A549 (cell line): ENCODE measurements around the gene CA7. TPM values are rescaled to one million over a fixed set of nuclear protein-coding genes. Genes with fewer than 3 reads are reported as not detected.

Source experiments
- ATAC-seq, 2 experiments: fragments of 200-7000 bp in 1 of 2; fragments of >200 bp in 1 of 2; cut with Nextera tagmentation in 1 of 2; cut with Tn5 transposase in 1 of 2; 3 replicates each; pipeline versions ENCODE4 v1.8.0 to v1.9.1; 2018 to 2020; ENCODE audit warnings: mild to moderate bottlenecking in 1 of 2, moderate library complexity in 1 of 2
- CTCF ChIA-PET: fragments of 300-600 bp; sonication (Branson Sonifier 250); formaldehyde crosslinking; extraction: SDS; loops from one replicate; lab custom pipeline; 2021; ENCODE audit warnings: antibody characterized with exemption, inconsistent platforms; lab: Yijun Ruan, JAX
- POLR2A ChIA-PET: fragments of 350-600 bp; formaldehyde crosslinking; extraction: SDS; loops from one replicate; lab custom pipeline; 2021; ENCODE audit warnings: antibody characterized with exemption, inconsistent platforms; lab: Yijun Ruan, JAX
- DNase-seq, 2 experiments: peaks; one replicate each; pipeline versions ENCODE4 v3.0.0 to v3.0.0-alpha.2; 2011 to 2016; ENCODE audit warnings: low read depth in 1 of 2, low spot score in 1 of 2
- FAIRE-seq: peaks from 2 replicates; lab custom pipeline; 2011; peaks lifted over from hg19 to GRCh38; lab: Jason Lieb, UNC
- H3K27ac ChIP-seq, 2 experiments: fragments of >200 bp; sonication (Bioruptor Twin); formaldehyde crosslinking; 3 replicates each; pipeline ENCODE4 v1.5.1; 2016 to 2017
- H3K4me1 ChIP-seq: fragments of >200 bp; sonication (Bioruptor Twin); formaldehyde crosslinking; 3 replicates; pipeline ENCODE4 v1.6.1; 2016
- H3K4me2 ChIP-seq: fragments of >200 bp; sonication (Bioruptor Twin); formaldehyde crosslinking; 3 replicates; pipeline ENCODE4 v1.6.1; 2016
- H3K4me3 ChIP-seq: fragments of >200 bp; sonication (Bioruptor Twin); formaldehyde crosslinking; 3 replicates; pipeline ENCODE4 v1.5.1; 2016
- H3K9me3 ChIP-seq: fragments of >200 bp; sonication (Bioruptor Twin); formaldehyde crosslinking; 3 replicates; pipeline ENCODE4 v1.6.1; 2016
- BHLHE40 ChIP-seq: IDR thresholded peaks from 2 replicates; pipeline ENCODE4 v1.6.1; 2012; ENCODE audit warnings: low read depth, low read length, inconsistent platforms
- CBX2 ChIP-seq: fragments of 200-600 bp; sonication (generic); IDR thresholded peaks from 2 replicates; pipeline ENCODE4 v1.6.1; 2016; ENCODE audit warnings: low read depth, mild to moderate bottlenecking, borderline replicate concordance
- CHD2 ChIP-seq: fragments of 150-350 bp; IDR thresholded peaks from 2 replicates; pipeline ENCODE4 v1.6.1; 2014; ENCODE audit warnings: low read length; ENCODE audit not compliant: partially characterized antibody
- FOSB ChIP-seq: fragments of 250-450 bp; sonication (Bioruptor Pico); IDR thresholded peaks from 2 replicates; pipeline ENCODE4 v1.5.0; 2020; ENCODE audit warnings: mild to moderate bottlenecking, moderate library complexity
- FOXS1 ChIP-seq: fragments of 250-450 bp; sonication (Bioruptor Pico); IDR thresholded peaks from 2 replicates; pipeline ENCODE4 v1.5.0; 2020; ENCODE audit warnings: mild to moderate bottlenecking, moderate library complexity
- HDAC2 ChIP-seq: fragments of 200-600 bp; sonication (generic); IDR thresholded peaks from 2 replicates; pipeline ENCODE4 v1.6.1; 2016
- HEYL ChIP-seq: fragments of 250-450 bp; sonication (Bioruptor Pico); IDR thresholded peaks from 2 replicates; pipeline ENCODE4 v1.8.0; 2021; ENCODE audit warnings: mild to moderate bottlenecking, moderate library complexity
- HOXB5 ChIP-seq: fragments of 250-450 bp; sonication (Bioruptor Pico); IDR thresholded peaks from 2 replicates; pipeline ENCODE4 v1.5.0; 2020; ENCODE audit warnings: mild to moderate bottlenecking, moderate library complexity
- JUN ChIP-seq, 2 experiments: fragments of >200 bp; sonication (Bioruptor Twin); formaldehyde crosslinking; IDR thresholded peaks; 2 replicates in 1 of 2; 3 replicates in 1 of 2; pipeline ENCODE4 v1.6.1; 2016 to 2017
- KDM1A ChIP-seq: fragments of 200-600 bp; sonication (generic); IDR thresholded peaks from 2 replicates; pipeline ENCODE4 v1.6.1; 2016; ENCODE audit warnings: low read depth, mild to moderate bottlenecking
- MAFK ChIP-seq: fragments of 450-650 bp; IDR thresholded peaks from 2 replicates; pipeline ENCODE4 v1.6.1; 2014; ENCODE audit not compliant: partially characterized antibody
- MAZ ChIP-seq: fragments of 150-350 bp; IDR thresholded peaks from 2 replicates; pipeline ENCODE4 v1.6.1; 2014; ENCODE audit warnings: antibody characterized with exemption, low read depth, low read length, borderline replicate concordance
- MYC ChIP-seq: IDR thresholded peaks from 2 replicates; pipeline ENCODE4 v1.6.1; 2012; ENCODE audit warnings: mild to moderate bottlenecking, inconsistent platforms, low read length, improper control_type of control experiment, borderline replicate concordance
- NFE2L2 ChIP-seq: fragments of 150-350 bp; conservative IDR thresholded peaks from 2 replicates; pipeline ENCODE4 v1.6.1; 2014; ENCODE audit warnings: low read length
- NPAS2 ChIP-seq: fragments of 250-450 bp; sonication (Bioruptor Pico); IDR thresholded peaks from 2 replicates; pipeline ENCODE4 v1.8.0; 2022; ENCODE audit warnings: mild to moderate bottlenecking, moderate library complexity, borderline replicate concordance
- RAD21 ChIP-seq, 2 experiments: fragments of >200 bp in 1 of 2; sonication (Bioruptor Twin) in 1 of 2; formaldehyde crosslinking in 1 of 2; IDR thresholded peaks in 1 of 2; conservative IDR thresholded peaks in 1 of 2; 2 replicates in 1 of 2; 3 replicates in 1 of 2; pipeline ENCODE4 v1.6.1; 2012 to 2018; ENCODE audit warnings: inconsistent platforms in 1 of 2
- TFCP2L1 ChIP-seq: fragments of 250-450 bp; sonication (Bioruptor Pico); IDR thresholded peaks from 2 replicates; pipeline ENCODE4 v1.5.0; 2021; ENCODE audit warnings: mild to moderate bottlenecking
- ZNF302 ChIP-seq: fragments of 250-450 bp; sonication (Bioruptor Pico); IDR thresholded peaks from 2 replicates; pipeline ENCODE4 v1.9.0; 2021; ENCODE audit warnings: inconsistent platforms, mild to moderate bottlenecking, moderate library complexity
- ZSCAN20 ChIP-seq: fragments of 250-450 bp; sonication (Bioruptor Pico); IDR thresholded peaks from 2 replicates; pipeline ENCODE4 v1.8.0; 2022; ENCODE audit warnings: mild to moderate bottlenecking, moderate library complexity
- WGBS: methylation state at CpG from one replicate; pipeline ENCODE4 v1.1.6; 2017; ENCODE audit errors: missing lambda C conversion rate; 5-methylcytosine and 5-hydroxymethylcytosine counted together
- polyA plus RNA-seq, 4 experiments: library from polyadenylated mRNA; depleted of rRNA in 3 of 4; stranded (reverse); fragments of >200 nt; fragmentation: RNase III in 1 of 4; extraction: RNeasy Plus Mini Kit Qiagen cat#74134 plus additional on column Dnase treatment in 1 of 4; gene quantifications; 2 replicates in 3 of 4; 3 replicates in 1 of 4; pipeline ENCODE4 v1.2.3, GENCODE V29; 2011 to 2017
- TF ChIP-seq, protein P1 (sequence below): fragments of 200-600 bp; sonication (generic); IDR thresholded peaks from 2 replicates; pipeline ENCODE4 v1.6.1; 2016; ENCODE audit warnings: antibody characterized with exemption, mild to moderate bottlenecking, moderate library complexity
- TF ChIP-seq, protein P2 (sequence below): fragments of 250-450 bp; sonication (Bioruptor Pico); IDR thresholded peaks from 2 replicates; pipeline ENCODE4 v1.5.0; 2020; ENCODE audit warnings: low read depth, mild to moderate bottlenecking, moderate library complexity
- TF ChIP-seq, protein P3 (sequence below): IDR thresholded peaks from 2 replicates; pipeline ENCODE4 v1.6.1; 2012; ENCODE audit warnings: low read depth, borderline replicate concordance

The CA7 gene
- polyA plus RNA-seq, 2 of the 4 experiments (the other 2 are of a cell fraction): not detected

DNA sequence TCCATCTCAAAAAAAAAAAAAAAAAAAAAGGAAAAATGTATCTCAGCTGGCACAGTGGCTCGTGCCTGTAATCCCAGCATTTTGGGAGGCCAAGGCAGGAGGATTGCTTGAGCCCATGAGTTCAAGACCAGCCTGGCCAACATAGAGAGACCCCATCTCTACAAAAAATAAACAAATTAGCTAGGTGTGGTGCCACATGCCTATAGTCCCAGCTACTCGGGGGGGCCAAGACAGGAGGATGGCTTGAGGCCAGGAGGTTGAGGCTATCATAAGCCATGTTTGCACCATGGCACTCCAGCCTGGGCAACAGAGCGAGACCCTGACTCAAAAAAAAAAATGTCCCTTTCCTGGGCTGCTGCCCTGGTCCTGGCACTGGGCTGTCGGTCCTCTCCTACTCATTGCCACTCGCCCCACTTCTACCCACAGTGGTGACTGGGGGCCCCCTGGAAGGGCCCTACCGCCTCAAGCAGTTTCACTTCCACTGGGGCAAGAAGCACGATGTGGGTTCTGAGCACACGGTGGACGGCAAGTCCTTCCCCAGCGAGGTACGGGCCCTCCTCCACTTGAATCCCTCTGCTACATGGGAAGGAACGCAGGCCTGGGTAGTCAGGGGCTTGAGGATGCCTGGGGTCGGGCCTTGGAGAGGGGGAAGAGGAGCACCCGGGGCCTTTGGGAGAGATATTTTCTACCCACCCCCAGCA is 6.1 kb downstream of the CA7 start:
- FAIRE-seq (no peak), ATAC-seq (no peak), DNase-seq (no peak)
- no peak overlapping the region for H3K4me3 ChIP-seq
- POLR2A ChIA-PET: no interaction called here
- WGBS: 85% methylated on average over 13 of the region's 14 CpGs
- TF ChIP-seq TFCP2L1 (CRISPR knock-in tag): no peak
- no peak for TF ChIP-seq CBX2
- TF ChIP-seq CHD2: no peak
- TF ChIP-seq NFE2L2: no peak
- no peak for TF ChIP-seq FOSB (CRISPR knock-in tag)
- no peak for TF ChIP-seq ZNF302 (CRISPR knock-in tag)
- no peak for TF ChIP-seq NPAS2 (CRISPR knock-in tag)
- TF ChIP-seq, protein P1, sequence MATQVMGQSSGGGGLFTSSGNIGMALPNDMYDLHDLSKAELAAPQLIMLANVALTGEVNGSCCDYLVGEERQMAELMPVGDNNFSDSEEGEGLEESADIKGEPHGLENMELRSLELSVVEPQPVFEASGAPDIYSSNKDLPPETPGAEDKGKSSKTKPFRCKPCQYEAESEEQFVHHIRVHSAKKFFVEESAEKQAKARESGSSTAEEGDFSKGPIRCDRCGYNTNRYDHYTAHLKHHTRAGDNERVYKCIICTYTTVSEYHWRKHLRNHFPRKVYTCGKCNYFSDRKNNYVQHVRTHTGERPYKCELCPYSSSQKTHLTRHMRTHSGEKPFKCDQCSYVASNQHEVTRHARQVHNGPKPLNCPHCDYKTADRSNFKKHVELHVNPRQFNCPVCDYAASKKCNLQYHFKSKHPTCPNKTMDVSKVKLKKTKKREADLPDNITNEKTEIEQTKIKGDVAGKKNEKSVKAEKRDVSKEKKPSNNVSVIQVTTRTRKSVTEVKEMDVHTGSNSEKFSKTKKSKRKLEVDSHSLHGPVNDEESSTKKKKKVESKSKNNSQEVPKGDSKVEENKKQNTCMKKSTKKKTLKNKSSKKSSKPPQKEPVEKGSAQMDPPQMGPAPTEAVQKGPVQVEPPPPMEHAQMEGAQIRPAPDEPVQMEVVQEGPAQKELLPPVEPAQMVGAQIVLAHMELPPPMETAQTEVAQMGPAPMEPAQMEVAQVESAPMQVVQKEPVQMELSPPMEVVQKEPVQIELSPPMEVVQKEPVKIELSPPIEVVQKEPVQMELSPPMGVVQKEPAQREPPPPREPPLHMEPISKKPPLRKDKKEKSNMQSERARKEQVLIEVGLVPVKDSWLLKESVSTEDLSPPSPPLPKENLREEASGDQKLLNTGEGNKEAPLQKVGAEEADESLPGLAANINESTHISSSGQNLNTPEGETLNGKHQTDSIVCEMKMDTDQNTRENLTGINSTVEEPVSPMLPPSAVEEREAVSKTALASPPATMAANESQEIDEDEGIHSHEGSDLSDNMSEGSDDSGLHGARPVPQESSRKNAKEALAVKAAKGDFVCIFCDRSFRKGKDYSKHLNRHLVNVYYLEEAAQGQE: no peak
- TF ChIP-seq HDAC2: no peak
- TF ChIP-seq, protein P2, sequence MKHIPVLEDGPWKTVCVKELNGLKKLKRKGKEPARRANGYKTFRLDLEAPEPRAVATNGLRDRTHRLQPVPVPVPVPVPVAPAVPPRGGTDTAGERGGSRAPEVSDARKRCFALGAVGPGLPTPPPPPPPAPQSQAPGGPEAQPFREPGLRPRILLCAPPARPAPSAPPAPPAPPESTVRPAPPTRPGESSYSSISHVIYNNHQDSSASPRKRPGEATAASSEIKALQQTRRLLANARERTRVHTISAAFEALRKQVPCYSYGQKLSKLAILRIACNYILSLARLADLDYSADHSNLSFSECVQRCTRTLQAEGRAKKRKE (CRISPR knock-in tag): no peak
- no peak for TF ChIP-seq JUN (IDR thresholded peaks at IDR 0.05)
- no peak for TF ChIP-seq RAD21 (conservative IDR thresholded peaks at IDR 0.05 in 1 of 2, IDR thresholded peaks at IDR 0.05 in 1 of 2)
- TF ChIP-seq ZSCAN20: no peak
- no peak for TF ChIP-seq BHLHE40
- no peak for TF ChIP-seq FOXS1 (CRISPR knock-in tag)
- TF ChIP-seq HEYL (CRISPR knock-in tag): no peak
- TF ChIP-seq, protein P3, sequence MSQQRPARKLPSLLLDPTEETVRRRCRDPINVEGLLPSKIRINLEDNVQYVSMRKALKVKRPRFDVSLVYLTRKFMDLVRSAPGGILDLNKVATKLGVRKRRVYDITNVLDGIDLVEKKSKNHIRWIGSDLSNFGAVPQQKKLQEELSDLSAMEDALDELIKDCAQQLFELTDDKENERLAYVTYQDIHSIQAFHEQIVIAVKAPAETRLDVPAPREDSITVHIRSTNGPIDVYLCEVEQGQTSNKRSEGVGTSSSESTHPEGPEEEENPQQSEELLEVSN: no peak
- H3K9me3 ChIP-seq: no peaks in the 10 kb centered on the region
- CTCF ChIA-PET: interaction anchor here (0.6 to 12.4 kb wide), 5 partner anchors 16 to 45 kb away, joined by 3 to 103 read pairs (median 5); partner anchors contain the start of gene NAE1
- no peak overlapping the region for H3K27ac ChIP-seq
- H3K4me2 ChIP-seq: no peak overlapping the region
- no peaks in the 10 kb centered on the region for H3K4me1 ChIP-seq

DNA sequence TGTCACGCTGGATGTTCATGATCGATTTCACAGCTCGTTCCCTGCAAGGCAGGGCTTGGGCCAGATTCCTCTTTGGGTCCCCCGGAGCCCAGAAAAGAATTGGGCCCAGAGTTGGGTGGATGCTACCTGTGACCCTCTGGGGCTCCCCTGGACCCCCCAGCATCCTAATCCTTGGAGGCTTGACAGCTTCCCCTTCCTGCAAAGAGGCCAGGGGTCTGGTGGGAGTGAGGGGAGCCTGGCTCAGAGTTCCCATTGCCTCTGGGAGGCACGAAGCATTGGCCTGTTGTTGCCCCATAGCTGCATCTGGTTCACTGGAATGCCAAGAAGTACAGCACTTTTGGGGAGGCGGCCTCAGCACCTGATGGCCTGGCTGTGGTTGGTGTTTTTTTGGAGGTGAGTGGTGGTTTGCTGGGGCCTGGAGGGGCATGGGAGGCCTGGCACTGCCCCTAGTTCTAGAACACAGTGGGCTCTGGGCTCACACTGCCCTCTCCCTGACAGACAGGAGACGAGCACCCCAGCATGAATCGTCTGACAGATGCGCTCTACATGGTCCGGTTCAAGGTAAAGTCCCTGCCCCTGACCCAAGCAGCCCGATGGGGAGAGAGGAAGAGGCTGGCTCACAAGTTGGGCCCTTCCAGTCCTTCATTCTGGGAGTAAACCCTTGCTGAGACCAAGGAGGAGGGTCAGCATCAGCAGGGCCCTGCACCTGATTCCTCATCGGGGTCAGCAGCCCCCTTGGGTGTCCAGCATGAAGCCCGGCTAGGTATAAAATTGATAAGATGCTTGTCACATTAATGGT is 7.2 kb downstream of the CA7 start:
- Histone ChIP-seq H3K4me3 (no peak overlapping the region), H3K4me1 (no peaks in the 10 kb centered on the region), H3K27ac (no peak overlapping the region), H3K4me2 (no peak overlapping the region), H3K9me3 (no peaks in the 10 kb centered on the region)
- 69% methylated on average over 11 of the region's 13 CpGs for WGBS
- DNase-seq: no peak
- ChIA-PET CTCF (interaction anchor here (0.8 to 12.4 kb wide), 3 partner anchors 15 to 21 kb away, joined by 5 to 103 read pairs (median 65); partner anchors contain the start of gene NAE1), POLR2A (no interaction called here)
- FAIRE-seq: no peak
- no peak for ATAC-seq
- TF ChIP-seq HOXB5 (CRISPR knock-in tag) (no peak), KDM1A (no peak), MAZ (no peak), MYC (no peak), MAFK (no peak)
- TF ChIP-seq, all 56 proteins: peak for 0
